Measurements from ENCODE around the gene PLD1. TPM values are rescaled to one million over a fixed set of nuclear protein-coding genes. Genes with fewer than 3 reads are reported as not detected.

The PLD1 gene
- total RNA-seq, 1 donor from 2014 or later, result 13.9 TPM

GRCh38 chr3:171684221-171684620, 126.1 kb downstream of the PLD1 start:
- Mint-ChIP-seq H3K9me3 (ENCODE audit: unreplicated experiment) (no peaks in the 10 kb centered on the region), H3K27ac (ENCODE audit: unreplicated experiment) (no peak overlapping the region), H3K36me3 (ENCODE audit: unreplicated experiment) (peaks cover 23% of the 10 kb centered on the region), H3K4me3 (ENCODE audit: unreplicated experiment) (no peak overlapping the region), H3K27me3 (ENCODE audit: unreplicated experiment) (no peaks in the 10 kb centered on the region), H3K4me1 (ENCODE audit: unreplicated experiment) (peaks cover 10% of the 10 kb centered on the region)
- no peak for TF ChIP-seq CTCF (IDR thresholded peaks at IDR 0.05)
- no peak for DNase-seq (ENCODE audit: extremely low spot score, unreplicated experiment)

GRCh38 chr3:171682743-171683142, 127.5 kb downstream of the PLD1 start:
- Mint-ChIP-seq H3K27ac (ENCODE audit: unreplicated experiment) (no peak overlapping the region), H3K4me1 (ENCODE audit: unreplicated experiment) (peaks cover 3% of the 10 kb centered on the region)

GRCh38 chr3:171680726-171681411, 129.4 kb downstream of the PLD1 start:
- DNase-seq (ENCODE audit: extremely low spot score, unreplicated experiment), result no peak
- no peak for TF ChIP-seq CTCF (IDR thresholded peaks at IDR 0.05)
- H3K4me1 Mint-ChIP-seq (ENCODE audit: unreplicated experiment), result no peaks in the 10 kb centered on the region
- H3K27ac Mint-ChIP-seq (ENCODE audit: unreplicated experiment), result no peak overlapping the region
- H3K9me3 Mint-ChIP-seq (ENCODE audit: unreplicated experiment), result no peaks in the 10 kb centered on the region
- H3K4me3 Mint-ChIP-seq (ENCODE audit: unreplicated experiment), result no peak overlapping the region
- no peaks in the 10 kb centered on the region for H3K27me3 Mint-ChIP-seq (ENCODE audit: unreplicated experiment)
- peaks cover 28% of the 10 kb centered on the region for H3K36me3 Mint-ChIP-seq (ENCODE audit: unreplicated experiment)

More at GRCh38 chr3:171682743-171683142, 127.5 kb downstream of the PLD1 start:
- H3K36me3 Mint-ChIP-seq (ENCODE audit: unreplicated experiment), result peaks cover 21% of the 10 kb centered on the region
- H3K4me3 Mint-ChIP-seq (ENCODE audit: unreplicated experiment), result no peak overlapping the region
- no peaks in the 10 kb centered on the region for H3K27me3 Mint-ChIP-seq (ENCODE audit: unreplicated experiment)
- no peak for TF ChIP-seq CTCF (IDR thresholded peaks at IDR 0.05)
- DNase-seq (ENCODE audit: extremely low spot score, unreplicated experiment), result no peak
- no peaks in the 10 kb centered on the region for H3K9me3 Mint-ChIP-seq (ENCODE audit: unreplicated experiment)

GRCh38 chr3:171678971-171679492, 131.3 kb downstream of the PLD1 start:
- no peak for TF ChIP-seq CTCF (IDR thresholded peaks at IDR 0.05)
- Mint-ChIP-seq H3K27ac (ENCODE audit: unreplicated experiment) (no peak overlapping the region), H3K4me1 (ENCODE audit: unreplicated experiment) (no peaks in the 10 kb centered on the region), H3K9me3 (ENCODE audit: unreplicated experiment) (no peaks in the 10 kb centered on the region), H3K4me3 (ENCODE audit: unreplicated experiment) (no peak overlapping the region), H3K36me3 (ENCODE audit: unreplicated experiment) (peaks cover 25% of the 10 kb centered on the region), H3K27me3 (ENCODE audit: unreplicated experiment) (no peaks in the 10 kb centered on the region)
- DNase-seq (ENCODE audit: extremely low spot score, unreplicated experiment), result no peak

- H3K27me3 Mint-ChIP-seq (ENCODE audit: unreplicated experiment), result no peaks in the 10 kb centered on the region
- H3K36me3 Mint-ChIP-seq (ENCODE audit: unreplicated experiment), result peaks cover 26% of the 10 kb centered on the region
- H3K27ac Mint-ChIP-seq (ENCODE audit: unreplicated experiment), result no peak overlapping the region
- no peak overlapping the region for H3K4me3 Mint-ChIP-seq (ENCODE audit: unreplicated experiment)
- no peak for TF ChIP-seq CTCF (IDR thresholded peaks at IDR 0.05)
- no peaks in the 10 kb centered on the region for H3K4me1 Mint-ChIP-seq (ENCODE audit: unreplicated experiment)
- no peaks in the 10 kb centered on the region for H3K9me3 Mint-ChIP-seq (ENCODE audit: unreplicated experiment)
- no peak for DNase-seq (ENCODE audit: extremely low spot score, unreplicated experiment)
Observed at GRCh38 chr3:171677706-171678105, 132.6 kb downstream of the PLD1 start.
